ENCODE measurements around the gene TMEM62.

Gene TMEM62

DNA sequence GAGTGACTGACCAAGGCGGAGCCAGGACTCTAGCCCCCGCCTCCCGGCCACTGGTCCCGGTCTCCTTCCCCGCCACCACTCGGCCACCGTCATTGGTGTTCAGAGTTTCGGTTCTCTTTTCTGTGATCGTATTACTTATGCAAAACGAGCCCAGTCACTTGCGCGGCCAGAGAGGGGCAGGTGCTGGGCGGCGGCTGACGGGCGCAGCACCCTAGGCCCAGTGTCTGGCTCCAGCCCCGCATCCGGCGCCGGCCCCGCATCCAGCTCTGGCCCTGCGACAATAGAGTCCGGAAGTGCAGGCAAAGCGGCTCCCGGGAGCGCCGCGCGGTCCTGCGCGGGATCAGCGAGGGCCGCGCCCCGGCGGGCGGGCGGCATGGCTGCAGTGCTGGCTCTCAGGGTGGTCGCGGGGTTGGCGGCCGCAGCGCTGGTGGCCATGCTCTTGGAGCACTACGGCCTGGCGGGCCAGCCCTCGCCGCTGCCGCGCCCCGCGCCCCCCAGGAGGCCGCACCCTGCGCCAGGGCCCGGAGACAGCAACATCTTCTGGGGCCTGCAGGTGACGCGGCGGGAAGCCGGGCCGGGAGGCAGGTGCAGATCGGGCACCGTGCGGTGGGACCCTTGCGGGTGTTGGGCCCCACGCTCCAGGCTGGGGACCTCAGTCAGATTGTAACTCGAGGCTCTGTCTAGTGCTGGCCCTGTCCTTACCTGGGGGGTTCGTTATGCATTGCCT is at the start of gene TMEM62:
Gene TMEM62, plus strand, starts transcription at position 157 of the 727 bp plus-strand sequence. Its CDS starts 217 bp downstream, at position 374.
- TF ChIP-seq GATA3 (IDR thresholded peaks at IDR 0.05; ENCODE audit: low read depth, low read length) (no peak), GATA2 (IDR thresholded peaks at IDR 0.05; ENCODE audit: low read depth, low read length) (no peak)

DNA sequence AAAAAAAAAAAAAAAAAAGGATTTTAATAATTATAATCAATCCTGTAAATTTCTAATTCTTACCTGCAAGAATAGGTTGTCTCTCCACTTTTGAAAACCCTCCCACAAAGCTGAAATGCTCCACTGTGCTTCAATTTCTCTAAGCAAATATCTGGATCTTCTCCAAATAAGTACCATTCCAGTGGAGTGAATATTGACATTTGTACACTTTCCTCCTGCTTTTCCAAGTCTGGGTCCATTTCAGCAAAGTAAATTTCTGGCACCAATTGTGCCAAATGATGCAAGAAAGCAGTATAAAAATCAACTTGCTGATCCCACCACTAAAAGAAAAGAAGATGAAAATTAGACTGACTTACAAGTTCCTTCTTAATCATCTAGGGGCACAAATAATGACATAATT is 47.5 kb upstream of the TMEM62 start:
- TF ChIP-seq GATA3 (IDR thresholded peaks at IDR 0.05; ENCODE audit: low read depth, low read length) (no peak), GATA2 (IDR thresholded peaks at IDR 0.05; ENCODE audit: low read depth, low read length) (no peak)

DNA sequence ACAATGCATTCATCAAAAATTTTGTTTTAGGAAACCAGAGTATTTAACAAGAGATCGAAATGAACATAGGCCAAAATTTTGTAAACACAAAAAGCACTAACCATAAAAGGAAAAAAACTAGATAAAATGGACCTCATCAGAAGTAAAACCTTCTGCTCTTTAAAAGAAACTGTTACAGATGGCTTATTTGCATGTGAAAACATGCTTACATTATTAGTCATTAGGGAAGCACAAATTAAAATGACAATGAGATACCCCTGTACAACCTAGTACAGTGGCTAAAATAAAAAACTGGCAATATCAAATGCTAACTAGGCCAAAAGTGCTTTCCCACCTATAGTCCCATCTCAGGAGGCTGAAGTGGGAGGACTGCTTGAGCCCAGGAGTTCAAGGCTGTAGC is 46.8 kb upstream of the TMEM62 start:
- no peak for TF ChIP-seq GATA3 (IDR thresholded peaks at IDR 0.05; ENCODE audit: low read depth, low read length)
- no peak for TF ChIP-seq GATA2 (IDR thresholded peaks at IDR 0.05; ENCODE audit: low read depth, low read length)

DNA sequence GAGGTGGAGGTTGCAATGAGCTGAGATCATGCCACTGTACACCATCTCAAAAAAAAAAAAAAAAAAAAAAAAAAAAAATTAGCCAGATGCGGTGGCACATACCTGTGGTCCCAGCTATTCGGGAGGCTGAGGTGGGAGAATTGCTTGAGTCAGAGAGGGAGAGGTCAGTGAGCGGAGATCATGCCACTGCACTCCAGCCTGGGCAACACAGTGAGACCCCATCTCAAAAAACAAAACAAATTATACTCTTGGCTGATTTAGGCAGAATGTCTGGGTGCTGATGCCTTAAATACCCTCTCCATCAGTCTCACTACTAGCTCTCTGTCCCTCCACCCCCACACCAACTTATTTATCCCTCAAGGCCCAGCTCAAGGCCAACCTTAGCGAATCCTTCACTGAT is 41.5 kb upstream of the TMEM62 start:
- TF ChIP-seq GATA3 (IDR thresholded peaks at IDR 0.05; ENCODE audit: low read depth, low read length), result no peak
- no peak for TF ChIP-seq GATA2 (IDR thresholded peaks at IDR 0.05; ENCODE audit: low read depth, low read length)

DNA sequence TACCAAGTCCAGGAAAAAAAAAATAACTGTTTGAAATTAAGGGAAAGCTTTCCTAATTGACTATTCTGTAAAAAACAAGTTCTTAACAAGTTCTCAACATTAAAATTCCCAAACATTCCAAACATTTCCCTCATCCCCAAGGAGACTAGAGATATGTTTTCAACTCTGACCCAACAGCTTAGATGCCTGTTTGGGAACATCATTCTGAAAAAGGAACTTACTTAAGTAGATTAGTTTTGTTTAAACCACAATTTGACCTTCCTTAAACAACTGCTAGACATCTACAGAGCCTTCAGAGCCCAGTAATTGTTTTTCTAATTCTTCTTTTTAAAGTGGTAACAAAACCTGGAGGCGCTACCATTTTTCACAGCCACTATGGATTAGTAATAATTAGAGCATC is 40.4 kb upstream of the TMEM62 start:
- TF ChIP-seq GATA3 (IDR thresholded peaks at IDR 0.05; ENCODE audit: low read depth, low read length), result no peak
- TF ChIP-seq GATA2 (IDR thresholded peaks at IDR 0.05; ENCODE audit: low read depth, low read length), result no peak

DNA sequence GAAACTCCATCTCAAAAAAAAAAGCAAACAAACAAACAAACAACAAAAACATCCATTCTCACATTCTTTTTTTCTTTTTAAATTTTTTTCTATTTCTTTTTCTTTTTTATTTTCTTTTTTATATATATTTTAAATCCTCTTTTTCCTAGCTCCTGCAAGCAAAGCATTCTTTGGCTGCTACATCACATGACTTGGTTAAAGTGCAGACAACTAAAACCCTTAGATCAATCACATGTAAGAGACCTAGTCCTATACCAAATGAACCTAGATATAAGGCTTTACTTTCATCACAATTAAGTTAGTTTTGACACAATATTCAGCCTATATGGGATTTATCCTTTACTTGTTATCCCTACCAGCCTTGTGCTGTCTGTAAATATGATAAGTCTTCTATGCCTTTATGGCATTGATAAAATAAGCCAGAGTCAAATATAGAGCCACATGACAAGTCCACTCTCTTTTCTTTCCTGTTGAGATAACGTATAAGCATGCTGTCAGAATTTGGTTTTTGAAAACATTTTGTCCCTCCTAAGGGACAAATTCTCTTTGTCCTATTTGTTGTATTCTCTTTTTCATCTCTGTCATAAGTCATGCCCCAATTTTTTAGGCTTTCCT is 38.9 kb upstream of the TMEM62 start:
- TF ChIP-seq GATA2 (IDR thresholded peaks at IDR 0.05; ENCODE audit: low read depth, low read length) (no peak), GATA3 (IDR thresholded peaks at IDR 0.05; ENCODE audit: low read depth, low read length) (no peak)

DNA sequence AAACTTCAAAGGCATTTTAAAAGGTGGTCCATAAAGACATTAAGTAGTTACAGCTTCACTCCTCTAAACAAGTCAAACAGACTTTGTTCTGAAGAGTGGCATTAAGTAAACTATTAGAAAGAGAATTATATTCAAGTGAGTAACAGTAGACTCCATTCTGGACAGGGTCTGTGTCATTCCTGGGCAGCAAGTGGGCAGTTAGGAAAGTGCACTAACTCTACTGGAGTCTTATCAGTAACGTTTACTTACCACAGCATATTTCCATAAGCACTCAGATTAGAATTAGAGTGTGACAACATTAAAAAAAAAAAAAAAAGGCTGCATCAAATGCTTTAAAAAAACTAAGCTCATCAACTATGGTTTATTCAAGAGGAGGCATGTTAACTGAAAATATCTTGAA is 38.1 kb upstream of the TMEM62 start:
- TF ChIP-seq GATA3 (IDR thresholded peaks at IDR 0.05; ENCODE audit: low read depth, low read length) (no peak), GATA2 (IDR thresholded peaks at IDR 0.05; ENCODE audit: low read depth, low read length) (no peak)

DNA sequence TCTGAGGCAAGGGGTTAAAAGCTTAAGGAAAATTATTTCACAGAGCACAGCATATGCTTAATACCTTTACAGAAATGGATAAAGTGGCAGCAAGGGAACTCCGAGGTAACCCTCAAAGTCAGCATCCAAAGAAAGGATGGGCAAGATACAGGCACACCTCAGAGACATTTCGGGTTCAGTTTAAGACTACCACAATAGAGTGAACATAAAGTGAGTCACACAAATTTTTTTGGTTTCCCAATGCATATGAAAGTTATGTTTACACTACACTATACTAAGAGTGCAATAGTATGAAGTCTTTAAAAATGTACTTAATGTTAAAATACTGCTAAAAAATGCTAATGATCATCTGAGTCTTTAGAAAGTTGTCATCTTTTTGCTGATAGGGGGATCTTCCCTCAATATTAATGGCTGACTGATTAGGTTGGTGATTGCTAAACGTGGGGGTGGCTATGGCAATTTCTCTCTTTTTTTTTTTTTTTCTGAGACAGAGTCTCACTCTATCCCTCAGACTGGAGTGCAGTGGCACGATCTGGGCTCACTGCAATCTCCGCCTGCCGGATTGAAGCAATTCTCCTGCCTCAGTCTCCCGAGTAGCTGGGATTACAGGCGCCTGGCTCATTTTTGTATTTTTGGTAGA is 37.6 kb upstream of the TMEM62 start:
- no peak for TF ChIP-seq GATA3 (IDR thresholded peaks at IDR 0.05; ENCODE audit: low read depth, low read length)
- TF ChIP-seq GATA2 (IDR thresholded peaks at IDR 0.05; ENCODE audit: low read depth, low read length), result no peak

DNA sequence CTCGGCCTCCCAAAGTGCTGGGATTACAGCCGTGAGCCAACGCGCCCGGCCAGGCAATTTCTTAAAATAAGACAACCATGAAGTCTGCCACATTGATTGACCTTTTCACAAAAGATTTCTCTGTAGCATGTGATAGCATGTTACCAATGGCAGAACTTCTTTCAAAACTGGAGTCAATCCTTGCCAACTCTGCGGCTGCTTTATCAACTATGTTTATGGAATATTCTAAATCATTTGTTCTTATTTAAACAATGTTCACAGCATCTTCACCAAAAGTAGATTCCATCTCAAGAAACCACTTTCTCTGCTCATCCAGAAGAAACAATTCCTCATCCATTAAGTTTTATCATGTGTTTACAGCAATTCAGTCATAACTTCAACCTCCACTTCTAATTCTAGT is 37.0 kb upstream of the TMEM62 start:
- TF ChIP-seq GATA2 (IDR thresholded peaks at IDR 0.05; ENCODE audit: low read depth, low read length) (no peak), GATA3 (IDR thresholded peaks at IDR 0.05; ENCODE audit: low read depth, low read length) (no peak)

DNA sequence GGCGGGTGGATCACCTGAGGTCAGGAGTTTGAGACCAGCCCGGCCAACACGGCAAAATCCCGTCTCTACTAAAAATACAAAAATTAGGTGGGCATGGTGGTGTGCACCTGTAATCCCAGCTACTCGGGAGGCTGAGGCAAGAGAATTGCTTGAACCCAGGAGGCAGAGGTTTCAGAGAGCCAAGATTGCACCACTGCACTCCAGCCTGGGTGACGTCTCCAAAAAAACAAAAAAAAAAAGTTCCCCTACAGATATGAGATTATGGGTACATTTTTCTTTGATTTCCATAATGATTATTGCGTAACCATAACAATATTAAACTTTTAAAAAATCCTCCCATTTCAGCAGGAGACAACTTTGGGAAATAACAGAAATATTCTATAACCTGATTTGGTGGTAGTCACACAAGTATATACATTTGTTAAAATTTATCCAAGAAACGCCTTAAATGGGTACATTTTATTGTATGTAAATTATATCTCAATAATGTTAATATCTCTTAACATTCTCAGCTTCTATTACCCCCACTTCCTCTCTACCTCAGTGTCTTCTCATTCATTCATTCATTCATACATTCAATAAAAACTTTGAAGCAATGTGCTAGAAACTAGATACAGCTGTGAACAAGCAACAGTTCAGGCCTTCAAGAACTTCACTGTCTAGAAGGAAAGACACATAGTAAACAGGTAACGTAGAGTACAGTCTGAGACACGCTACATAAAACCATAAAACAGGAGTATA is 34.1 kb upstream of the TMEM62 start:
- TF ChIP-seq GATA3 (IDR thresholded peaks at IDR 0.05; ENCODE audit: low read depth, low read length), result no peak
- TF ChIP-seq GATA2 (IDR thresholded peaks at IDR 0.05; ENCODE audit: low read depth, low read length), result no peak

DNA sequence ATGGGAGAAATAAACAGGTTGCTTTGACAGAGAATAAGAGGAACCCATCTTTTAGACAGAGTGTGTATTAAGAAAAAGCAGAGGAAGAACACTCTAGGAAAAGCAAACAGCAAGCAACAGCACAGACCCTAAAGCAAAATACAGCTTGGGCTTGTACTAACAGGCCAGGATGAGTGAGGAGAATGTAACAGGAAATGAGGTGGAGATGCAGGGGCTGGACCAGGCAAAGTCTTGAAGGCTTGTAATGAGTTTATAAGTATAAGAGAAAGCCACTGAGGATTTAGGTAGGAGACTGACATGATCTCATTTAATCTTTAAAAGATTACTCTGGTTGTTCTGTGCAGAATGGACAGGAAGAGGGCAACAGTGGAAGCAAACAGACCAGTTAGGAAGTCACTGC is 32.4 kb upstream of the TMEM62 start:
- TF ChIP-seq GATA2 (IDR thresholded peaks at IDR 0.05; ENCODE audit: low read depth, low read length) (no peak), GATA3 (IDR thresholded peaks at IDR 0.05; ENCODE audit: low read depth, low read length) (no peak)

DNA sequence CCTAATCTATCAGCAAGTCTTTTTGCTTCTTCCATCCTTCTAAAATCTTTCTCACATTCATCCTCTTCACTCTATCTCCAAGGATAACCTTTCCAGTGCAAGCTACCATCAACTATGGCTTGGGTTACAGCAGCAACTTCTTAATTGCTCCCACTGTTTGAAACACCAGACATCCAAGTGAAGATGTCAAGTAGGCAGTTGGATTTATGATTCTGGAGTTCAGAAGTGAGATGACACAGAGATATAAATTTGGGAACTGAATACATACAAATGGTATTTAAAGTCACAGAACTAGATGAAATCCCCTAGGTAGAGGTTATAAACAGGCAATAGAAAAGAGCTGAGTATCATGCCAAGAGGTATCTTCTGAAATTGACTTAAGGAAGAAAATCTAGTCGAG is 31.2 kb upstream of the TMEM62 start:
- TF ChIP-seq GATA3 (IDR thresholded peaks at IDR 0.05; ENCODE audit: low read depth, low read length), result no peak
- TF ChIP-seq GATA2 (IDR thresholded peaks at IDR 0.05; ENCODE audit: low read depth, low read length), result no peak

DNA sequence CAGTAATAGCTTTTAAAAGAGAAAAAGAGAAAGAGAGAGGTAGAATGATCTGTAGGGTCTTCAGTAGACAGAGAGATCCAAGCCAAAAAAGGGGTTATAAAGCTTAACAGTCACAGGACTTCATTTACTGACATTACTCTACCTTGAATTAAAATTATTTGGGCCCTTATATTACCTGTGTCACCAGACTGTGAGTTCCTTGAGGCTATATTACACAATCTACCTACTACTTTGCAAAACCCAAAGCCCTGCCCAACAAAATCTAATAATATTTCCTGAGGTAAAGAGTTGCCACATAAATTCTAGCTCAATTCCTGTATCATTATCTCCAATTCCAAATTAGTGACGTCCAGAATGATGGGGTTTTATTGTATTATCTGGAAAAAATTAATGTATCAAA is 29.5 kb upstream of the TMEM62 start:
- TF ChIP-seq GATA3 (IDR thresholded peaks at IDR 0.05; ENCODE audit: low read depth, low read length) (no peak), GATA2 (IDR thresholded peaks at IDR 0.05; ENCODE audit: low read depth, low read length) (no peak)

DNA sequence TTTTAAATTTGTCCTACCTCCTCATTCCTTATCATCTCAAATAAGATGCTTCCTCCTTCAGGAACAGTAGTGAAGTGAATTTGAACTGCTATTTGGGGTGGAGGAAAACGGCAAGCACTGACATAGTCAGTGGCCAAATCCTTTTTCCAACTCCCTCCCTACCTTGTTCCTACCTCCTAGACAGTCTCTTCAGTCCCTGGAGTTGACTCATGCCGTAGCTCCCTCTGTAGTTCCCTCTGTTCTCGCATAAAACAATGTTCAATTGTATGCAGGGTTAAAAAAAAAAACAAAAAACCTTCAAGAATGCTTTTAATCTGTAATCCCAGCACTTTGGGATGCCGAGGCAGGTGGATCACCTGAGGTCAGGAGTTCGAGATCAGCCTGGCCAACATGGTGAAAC is 29.0 kb upstream of the TMEM62 start:
- TF ChIP-seq GATA2 (IDR thresholded peaks at IDR 0.05; ENCODE audit: low read depth, low read length) (no peak), GATA3 (IDR thresholded peaks at IDR 0.05; ENCODE audit: low read depth, low read length) (no peak)
